ENCODE measurements around the gene REG1A. TPM values are rescaled to one million over a fixed set of nuclear protein-coding genes. Genes with fewer than 3 reads are reported as not detected.

REG1A gene, protein sequence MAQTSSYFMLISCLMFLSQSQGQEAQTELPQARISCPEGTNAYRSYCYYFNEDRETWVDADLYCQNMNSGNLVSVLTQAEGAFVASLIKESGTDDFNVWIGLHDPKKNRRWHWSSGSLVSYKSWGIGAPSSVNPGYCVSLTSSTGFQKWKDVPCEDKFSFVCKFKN
- total RNA-seq (2022; extraction: Qiagen RNA extraction; ENCODE audit: low read depth) = not detected in 5 replicates

GRCh38 chr2:79120194-79120713, at the start of gene REG1A:
Gene REG1A (plus strand): TSS chr2:79120488. CDS start chr2:79120862, 374 bp downstream.

GRCh38 chr2:79087785-79088364, 32.4 kb upstream of the REG1A start, which contains the start of gene REG1B:
Gene REG1B (minus strand): TSS chr2:79087993. CDS start chr2:79087612, 381 bp downstream.

GRCh38 chr2:79159653-79160052, 39.4 kb downstream of the REG1A start, which contains the start of gene REG3A:
Gene REG3A (minus strand): TSS chr2:79159753. CDS start chr2:79159405, 348 bp downstream.

Other genes starting within 250 kb of the REG1A start
- not detected in 5 replicates for gene REG3G, start 94.8 kb upstream of the REG1A start, total RNA-seq (2022; extraction: Qiagen RNA extraction; ENCODE audit: low read depth)
- gene REG1B, start 32.5 kb upstream of the REG1A start, total RNA-seq (2022; extraction: Qiagen RNA extraction; ENCODE audit: low read depth) = not detected in 5 replicates
- not detected in 5 replicates for gene REG3A, start 39.3 kb downstream of the REG1A start, total RNA-seq (2022; extraction: Qiagen RNA extraction; ENCODE audit: low read depth)